NCI-H526 treated with DMSO at 0.1 percent for 48 hours (cell line): ENCODE measurements around the gene IRF1.

Experiments used
- DNase-seq: peaks from one replicate; lab custom pipeline; 2025; lab: John Stamatoyannopoulos, UW

IRF1 gene

GRCh38 chr5:132500931-132501628 is 10.5 kb upstream of the IRF1 start:
- peak; percentile 12 for DNase-seq

DNA sequence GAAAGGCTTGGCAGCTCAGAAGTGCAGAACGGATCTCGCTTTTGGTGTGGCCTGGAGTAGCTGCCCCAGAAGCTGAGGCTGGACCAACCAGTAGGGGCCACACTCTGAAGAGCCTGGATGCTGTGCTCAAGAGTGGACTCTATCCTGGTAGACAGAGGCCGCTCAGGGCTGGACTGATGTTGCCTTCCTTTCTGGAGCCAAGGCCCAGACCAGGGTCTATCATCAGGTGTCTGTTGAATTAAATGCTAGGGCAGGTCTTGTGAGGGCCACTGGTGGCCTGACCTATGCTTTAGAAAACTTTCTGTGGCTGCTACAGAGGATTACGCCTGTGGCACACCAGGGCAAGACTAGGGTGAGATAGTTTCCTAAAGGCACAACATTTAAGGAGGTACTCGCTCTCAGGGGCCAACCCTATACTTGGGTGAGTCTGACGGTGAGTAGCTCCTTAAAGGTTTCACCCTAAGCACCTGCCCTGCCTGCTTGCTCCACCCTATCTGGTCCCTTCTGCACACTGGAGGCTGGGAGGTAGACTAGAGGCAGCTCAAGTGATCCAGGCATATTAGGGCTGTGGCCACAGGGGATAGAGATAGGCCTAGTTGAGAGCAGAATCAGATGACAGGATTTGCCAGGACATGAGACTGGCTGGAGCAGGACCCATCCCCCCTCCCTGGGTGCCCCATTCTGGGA is 9.8 kb upstream of the IRF1 start:
- no peak for DNase-seq

- DNase-seq, result no peak
Observed at GRCh38 chr5:132499440-132500243, 9.1 kb upstream of the IRF1 start.

GRCh38 chr5:132498686-132499271 is 8.2 kb upstream of the IRF1 start:
- DNase-seq, result no peak

- DNase-seq, result no peak
Observed at GRCh38 chr5:132498152-132498551, 7.6 kb upstream of the IRF1 start.

- DNase-seq, result no peak
Observed at GRCh38 chr5:132497488-132497997, 7.0 kb upstream of the IRF1 start.

DNA sequence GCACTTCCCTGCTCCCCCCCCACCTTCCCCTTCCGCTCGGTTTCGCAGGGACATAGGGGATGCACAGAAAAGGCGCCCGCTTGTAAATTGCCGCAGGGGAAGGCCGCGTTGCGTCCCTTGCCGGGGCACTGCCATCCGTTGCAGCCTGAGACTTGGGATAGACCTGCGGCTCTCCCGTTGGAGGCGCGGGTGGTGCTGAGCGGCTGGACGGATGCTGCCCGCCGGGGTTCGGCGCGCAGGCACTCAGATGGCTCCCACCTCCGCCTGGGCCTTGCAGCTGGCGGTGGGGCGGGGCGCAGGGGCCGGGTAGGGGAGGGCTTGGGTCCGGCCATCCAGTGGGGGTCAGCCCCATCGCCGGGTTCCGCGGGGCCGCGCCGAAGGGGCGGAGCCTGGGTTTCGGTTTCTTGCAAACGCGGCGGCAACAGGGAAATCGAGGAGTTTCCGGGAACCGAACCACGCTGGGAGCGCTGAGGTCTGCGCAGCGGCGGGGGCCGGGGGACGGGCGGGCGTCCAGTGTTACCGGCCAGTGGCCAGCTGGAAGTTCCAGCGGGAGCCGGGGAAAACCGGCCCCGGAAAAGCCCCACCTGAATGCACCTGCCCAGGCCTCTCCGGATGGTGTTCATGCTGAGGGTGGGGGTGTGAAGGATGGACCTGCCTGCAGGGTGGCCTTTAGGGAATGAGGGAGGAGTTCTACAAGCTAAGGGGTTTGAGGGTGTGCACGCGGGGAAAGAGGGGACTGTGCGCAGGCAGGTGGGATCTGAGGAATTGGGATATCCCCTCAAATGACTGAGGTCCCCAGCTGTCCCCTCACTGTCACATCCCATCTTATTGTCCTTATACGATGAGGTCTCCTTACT is 6.3 kb upstream of the IRF1 start:
- peak; percentile 30 for DNase-seq

DNA sequence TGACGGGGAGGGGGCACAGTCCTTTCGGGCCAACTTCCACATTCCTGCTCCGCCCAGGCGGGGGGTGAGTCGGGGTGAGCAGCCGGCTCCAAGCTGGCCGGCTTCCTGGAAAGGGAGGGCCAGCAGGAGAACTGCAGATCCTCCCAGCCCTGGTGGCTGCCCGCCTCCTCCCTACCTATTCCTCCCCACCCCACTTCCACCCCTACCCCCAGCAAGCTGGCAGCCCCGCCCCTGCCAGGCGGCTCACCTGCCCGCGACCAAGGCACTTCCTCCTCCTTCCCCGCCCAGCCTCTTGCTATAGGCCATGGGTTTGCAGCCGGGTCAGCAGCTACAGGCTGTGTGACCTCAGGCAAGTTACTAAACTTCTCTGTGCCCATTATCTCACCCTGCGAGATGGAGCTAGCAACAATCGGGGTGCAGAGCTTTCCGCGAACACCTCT is 5.6 kb upstream of the IRF1 start:
- peak; percentile 51 for DNase-seq

- peak; percentile 37 for DNase-seq
Observed at GRCh38 chr5:132495667-132496190, 5.2 kb upstream of the IRF1 start.

DNA sequence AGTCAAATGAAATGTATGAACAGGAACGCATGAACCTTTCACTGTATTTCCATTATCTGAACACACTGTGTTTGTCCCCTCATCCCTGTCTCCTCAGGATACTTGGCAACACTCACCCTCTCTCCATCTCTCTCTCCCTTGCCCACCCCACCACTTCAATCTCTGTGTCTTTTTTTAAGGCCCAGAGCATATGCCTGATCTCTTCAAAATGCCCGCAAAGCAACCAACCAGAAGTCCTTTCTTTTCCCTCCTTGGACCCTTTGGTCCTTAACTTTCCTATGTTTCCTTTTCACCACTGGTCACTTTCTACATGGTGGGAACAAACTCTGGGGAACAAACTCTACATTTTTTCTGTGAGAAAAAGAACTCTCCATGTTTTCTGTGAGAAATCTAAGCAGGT is 3.2 kb upstream of the IRF1 start:
- DNase-seq, result no peak

DNA sequence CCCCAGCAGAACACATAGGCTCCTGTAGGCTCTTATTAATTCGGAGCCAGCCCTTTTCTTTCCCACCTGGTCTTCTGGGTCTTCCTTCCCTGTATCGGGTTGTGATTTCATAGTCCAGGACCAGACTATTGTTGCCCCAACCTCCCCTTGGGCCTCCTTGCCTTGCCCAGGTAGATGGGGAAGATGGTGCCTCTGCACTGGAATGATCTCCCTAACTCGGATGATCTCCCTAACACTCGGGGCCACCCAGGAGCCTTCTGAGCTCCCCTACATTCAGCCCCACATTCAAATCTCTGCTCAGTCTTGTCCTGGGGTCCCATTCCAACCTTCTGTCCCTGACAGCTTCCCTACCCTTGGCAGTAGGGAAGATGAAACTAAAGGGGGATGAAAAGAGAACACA is 2.7 kb upstream of the IRF1 start:
- DNase-seq, result no peak

GRCh38 chr5:132492386-132493125 is 2.0 kb upstream of the IRF1 start:
- DNase-seq, result no peak

- no peak for DNase-seq
Observed at GRCh38 chr5:132491368-132492364, 1.1 kb upstream of the IRF1 start.

- DNase-seq, result no peak
Observed at GRCh38 chr5:132489871-132490483, 596 bp downstream of the IRF1 start.

DNA sequence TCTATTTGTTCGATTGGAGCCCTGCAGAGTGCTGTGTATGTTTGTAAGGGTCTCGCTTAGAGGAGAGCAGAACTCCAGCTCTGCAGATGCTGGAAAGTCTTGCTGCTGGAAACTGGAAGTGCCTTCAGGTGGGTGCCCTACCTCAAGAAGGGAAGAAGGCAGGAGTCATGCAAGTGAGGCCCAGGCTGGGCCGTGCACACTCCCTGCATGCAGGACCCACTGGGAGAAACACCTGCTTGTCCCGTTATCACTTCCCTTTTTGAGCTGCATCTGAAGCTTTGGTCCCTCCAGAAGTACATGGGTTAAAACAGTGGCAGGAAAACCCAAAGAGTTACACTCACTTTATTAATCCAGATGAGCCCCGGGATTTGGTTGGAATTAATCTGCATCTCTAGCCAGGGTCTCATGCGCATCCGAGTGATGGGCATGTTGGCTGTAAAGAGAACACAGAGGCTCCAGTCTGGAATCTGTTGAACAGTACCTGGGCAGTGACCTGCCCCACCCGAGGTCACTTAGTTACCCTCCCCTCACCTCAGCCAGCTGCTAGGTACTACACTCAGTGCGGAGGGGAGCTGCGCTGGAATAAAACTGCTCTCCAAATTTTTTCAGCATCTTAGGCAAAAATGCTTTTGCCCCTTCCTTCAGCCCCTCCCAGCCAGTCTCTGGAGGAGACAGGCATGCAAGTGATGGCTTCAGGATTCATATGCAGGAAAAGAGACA is 1.4 kb downstream of the IRF1 start:
- DNase-seq, result no peak

- no peak for DNase-seq
Observed at GRCh38 chr5:132488590-132488989, 2.0 kb downstream of the IRF1 start.

GRCh38 chr5:132487841-132488555 is 2.6 kb downstream of the IRF1 start:
- no peak for DNase-seq
